ENCODE results near the gene CIPC.

CIPC gene

GRCh38 chr14:77126461-77126990 lies 28.5 kb downstream of the CIPC start:
- no peak for DNase-seq (ENCODE audit: low read depth in 2 of 2)

GRCh38 chr14:77128414-77128891 lies 30.4 kb downstream of the CIPC start:
- DNase-seq (ENCODE audit: low read depth in 2 of 2) = no peak

- no peak for DNase-seq (ENCODE audit: low read depth in 2 of 2)
Measured at GRCh38 chr14:77130386-77130785, 32.3 kb downstream of the CIPC start.

- DNase-seq (ENCODE audit: low read depth in 2 of 2) = no peak
Measured at GRCh38 chr14:77131206-77131605, 33.1 kb downstream of the CIPC start.

- no peak for DNase-seq (ENCODE audit: low read depth in 2 of 2)
Measured at GRCh38 chr14:77131871-77132486, 33.9 kb downstream of the CIPC start.

GRCh38 chr14:77133720-77134338 lies 35.8 kb downstream of the CIPC start:
- DNase-seq (ENCODE audit: low read depth in 2 of 2) = peak in 1 of 2 donors; percentile 21

- DNase-seq (ENCODE audit: low read depth in 2 of 2) = no peak
Measured at GRCh38 chr14:77139022-77139421, 41.0 kb downstream of the CIPC start.

GRCh38 chr14:77139540-77140358 lies 41.7 kb downstream of the CIPC start:
- peak in 1 of 2 donors; percentile 41 for DNase-seq (ENCODE audit: low read depth in 2 of 2)

- DNase-seq (ENCODE audit: low read depth in 2 of 2) = no peak
Measured at GRCh38 chr14:77140359-77141213, 42.5 kb downstream of the CIPC start.

GRCh38 chr14:77141214-77142004 lies 43.4 kb downstream of the CIPC start, which contains the start of gene ZDHHC22:
Gene ZDHHC22, minus strand, starts transcription at chr14:77141791. Its CDS starts 2,053 bp downstream, at chr14:77139738.
- no peak for DNase-seq (ENCODE audit: low read depth in 2 of 2)

- no peak for DNase-seq (ENCODE audit: low read depth in 2 of 2)
Measured at GRCh38 chr14:77142005-77142800, 44.1 kb downstream of the CIPC start.

GRCh38 chr14:77143071-77143470 lies 45.0 kb downstream of the CIPC start:
- no peak for DNase-seq (ENCODE audit: low read depth in 2 of 2)

GRCh38 chr14:77144412-77145115 lies 46.5 kb downstream of the CIPC start:
- no peak for DNase-seq (ENCODE audit: low read depth in 2 of 2)

GRCh38 chr14:77145975-77146740 lies 48.1 kb downstream of the CIPC start:
- no peak for DNase-seq (ENCODE audit: low read depth in 2 of 2)

GRCh38 chr14:77148510-77149231 lies 50.6 kb downstream of the CIPC start:
- DNase-seq (ENCODE audit: low read depth in 2 of 2) = no peak

GRCh38 chr14:77151245-77151644 lies 53.2 kb downstream of the CIPC start:
- peak in 1 of 2 donors; percentile 5 for DNase-seq (ENCODE audit: low read depth in 2 of 2)

- no peak for DNase-seq (ENCODE audit: low read depth in 2 of 2)
Measured at GRCh38 chr14:77151918-77152588, 54.0 kb downstream of the CIPC start.
